NCI-H1436 (cell line): ENCODE results near the gene CDRT15.
A peak's percentile ranks its signal among the peaks of the same experiment; 100 is the strongest.
"Not testable (repeated sequence)": the region's sequence is repeated elsewhere in the genome, so short reads cannot be mapped to it uniquely, and the experiment has no call there.

Experiments
- DNase-seq: peaks from one replicate; lab custom pipeline; 2025; lab: John Stamatoyannopoulos, UW

The CDRT15 gene

DNA sequence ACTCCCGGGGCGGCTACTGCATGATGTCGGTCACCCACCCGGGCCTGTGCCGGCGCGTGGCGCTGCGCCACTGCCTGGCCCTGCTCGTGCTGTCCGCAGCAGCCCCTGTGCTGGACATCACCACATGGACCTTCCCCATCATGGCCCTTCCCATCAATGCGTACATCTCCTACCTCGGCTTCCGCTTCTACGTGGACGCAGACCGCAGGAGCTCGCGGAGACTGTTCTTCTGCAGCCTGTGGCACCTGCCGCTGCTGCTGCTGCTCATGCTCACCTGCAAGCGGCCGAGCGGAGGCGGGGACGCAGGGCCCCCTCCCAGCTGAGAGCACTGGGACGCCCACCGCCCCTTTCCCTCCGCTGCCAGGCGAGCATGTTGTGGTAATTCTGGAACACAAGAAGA lies 29.8 kb downstream of the CDRT15 start:
- no peak for DNase-seq

DNA sequence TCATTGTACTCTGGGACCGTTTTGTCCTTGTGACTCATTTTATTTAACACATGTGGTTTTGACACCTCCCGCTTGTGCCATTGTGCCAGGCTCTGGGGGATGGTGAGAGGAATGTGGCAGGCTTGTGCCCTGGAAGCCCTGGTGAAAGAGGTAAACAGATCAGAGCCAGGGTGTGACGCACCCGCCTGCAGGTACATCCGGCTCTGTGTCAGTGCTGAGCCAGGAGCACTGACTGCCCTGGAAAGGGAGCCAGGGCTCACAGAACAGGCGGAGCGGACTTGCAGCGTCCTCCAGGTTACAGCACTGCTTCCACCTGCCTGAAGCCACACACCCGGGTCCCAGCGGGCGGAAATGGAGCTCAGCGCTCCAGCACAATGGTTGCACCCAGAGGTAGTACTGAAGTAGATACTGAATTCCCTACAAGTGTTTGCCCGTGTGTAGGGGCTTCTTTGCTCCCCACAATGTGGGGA lies 30.6 kb downstream of the CDRT15 start:
- DNase-seq, result no peak

DNA sequence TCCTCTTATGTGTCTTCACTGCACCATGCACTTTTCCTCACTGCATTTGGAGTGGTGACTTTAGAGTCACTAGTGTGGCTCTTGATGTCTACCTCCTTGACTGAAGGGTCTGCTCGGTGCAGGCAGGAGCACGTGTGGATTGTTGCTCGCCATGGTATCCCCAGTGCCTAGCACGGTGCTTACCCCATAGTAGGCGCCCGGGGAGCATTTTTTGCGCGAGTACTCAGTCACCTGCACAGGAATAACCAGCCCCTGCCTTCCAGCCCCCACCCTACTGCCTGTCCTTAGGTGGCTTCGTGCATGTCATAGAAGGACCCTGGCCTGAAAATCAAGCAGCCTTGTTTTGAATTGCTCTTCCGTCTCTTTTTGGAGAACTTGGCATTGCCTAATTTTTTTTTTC lies 31.3 kb downstream of the CDRT15 start:
- DNase-seq, result no peak

GRCh38 chr17:14204546-14204945 lies 32.1 kb downstream of the CDRT15 start:
- no peak for DNase-seq

GRCh38 chr17:14204084-14204483 lies 32.6 kb downstream of the CDRT15 start:
- DNase-seq, result no peak

- DNase-seq, result no peak
These were observed 33.3 kb downstream of the CDRT15 start for GRCh38 chr17:14203388-14203787.

DNA sequence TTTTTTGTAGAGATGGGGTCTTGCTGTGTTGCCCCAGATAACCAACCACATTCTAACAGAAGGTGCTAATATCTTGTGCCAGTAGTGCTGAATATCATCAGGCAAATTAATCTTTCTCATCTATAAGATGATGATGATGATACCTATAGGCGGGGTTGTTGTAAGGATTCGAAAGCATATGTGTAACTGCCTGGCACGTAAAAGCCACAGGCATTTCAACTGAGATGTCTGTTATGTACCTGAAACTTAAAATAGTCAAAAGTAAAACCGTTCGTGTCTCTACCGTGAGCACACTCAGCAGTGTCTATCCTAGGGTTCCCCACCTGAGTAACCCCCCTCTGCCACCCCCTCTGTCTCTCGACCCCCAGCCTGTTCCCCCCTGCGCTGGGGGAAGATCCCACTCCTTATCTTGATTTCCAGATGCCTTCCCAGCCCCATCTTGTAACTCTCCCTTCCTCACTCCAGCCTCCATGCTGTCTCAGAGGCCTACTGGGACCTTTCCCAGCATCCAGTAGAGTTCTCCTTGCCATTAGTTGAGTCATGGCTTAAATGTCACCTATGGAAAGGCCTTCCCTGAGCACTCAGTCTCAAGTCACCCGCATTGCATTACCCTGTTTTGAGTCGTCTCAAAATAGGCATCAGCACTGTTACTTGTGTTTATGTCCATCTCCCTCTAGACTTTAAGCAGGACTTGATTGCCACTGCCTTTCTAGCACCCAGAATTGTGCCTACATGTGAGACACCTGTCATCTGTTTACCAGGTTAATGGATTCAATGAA lies 34.1 kb downstream of the CDRT15 start:
- DNase-seq, result no peak

- no peak for DNase-seq
These were observed 34.7 kb downstream of the CDRT15 start for GRCh38 chr17:14201988-14202380.

DNA sequence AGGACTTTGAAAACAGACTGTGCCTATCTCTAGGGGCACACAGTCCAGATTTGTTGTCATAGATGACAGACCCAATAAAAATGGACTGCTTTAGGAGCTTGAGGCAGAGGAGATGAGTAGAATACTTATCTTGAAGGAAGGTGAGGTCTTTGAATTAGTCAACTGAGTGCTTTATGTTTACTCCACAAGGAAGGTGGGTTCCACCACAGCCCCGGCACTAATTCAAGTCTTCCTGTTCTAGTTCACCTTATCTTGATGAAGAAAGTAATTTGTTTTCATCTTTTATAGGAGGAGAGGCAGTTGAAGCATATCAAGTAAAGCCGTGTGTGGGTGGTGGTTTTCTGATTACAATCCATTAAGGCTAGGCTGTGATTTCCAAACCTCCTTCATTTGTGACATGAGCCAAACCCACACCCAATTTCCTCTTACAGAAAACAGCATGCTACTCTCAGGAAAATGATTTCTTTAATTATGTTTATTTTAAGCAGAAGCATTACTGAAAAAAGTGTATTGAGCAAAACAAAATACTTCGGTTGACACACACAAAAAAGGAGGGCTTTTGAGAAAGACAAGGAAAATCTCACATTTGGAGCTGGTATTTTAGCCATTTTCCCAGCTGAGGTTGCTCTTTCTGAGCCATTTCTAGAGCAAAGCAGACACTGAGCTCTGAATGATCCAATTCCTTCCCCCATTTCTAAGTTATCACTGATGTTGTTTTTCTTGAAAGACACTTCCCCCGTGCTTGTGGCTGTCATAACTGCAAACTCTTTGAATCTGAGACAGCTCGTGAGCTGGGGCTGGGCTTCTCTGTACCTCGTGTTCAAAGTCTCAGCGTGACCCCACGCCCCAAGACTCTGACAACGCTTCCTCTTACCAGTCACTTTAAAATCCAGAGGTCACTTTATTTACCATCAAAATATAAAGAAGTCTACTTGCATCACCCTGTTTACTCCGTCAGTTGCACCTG lies 35.4 kb downstream of the CDRT15 start:
- DNase-seq, result no peak

- DNase-seq, result no peak
These were observed 36.3 kb downstream of the CDRT15 start for GRCh38 chr17:14200354-14200753.

GRCh38 chr17:14199601-14200000 lies 37.1 kb downstream of the CDRT15 start:
- DNase-seq, result no peak

DNA sequence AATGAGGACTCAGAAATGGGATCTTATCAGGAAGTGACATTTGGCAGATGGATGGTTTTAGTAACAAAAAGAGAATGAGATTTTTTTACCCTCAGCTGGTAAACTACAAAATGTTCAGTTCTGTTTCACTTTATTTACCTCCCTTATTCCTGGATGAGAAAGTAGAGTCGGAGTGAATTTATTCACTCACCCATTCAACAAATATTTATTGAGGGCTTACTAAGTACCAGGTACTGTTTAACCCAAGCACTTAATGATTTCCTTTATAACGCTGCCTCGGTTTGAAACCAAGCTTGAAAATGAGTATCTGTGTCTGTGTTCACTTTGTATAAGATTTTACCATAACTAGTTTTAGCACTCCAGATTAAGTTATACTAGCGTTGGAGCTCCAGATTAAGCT lies 38.1 kb downstream of the CDRT15 start:
- DNase-seq, result no peak

- peak; percentile 39 for DNase-seq
These were observed 38.6 kb downstream of the CDRT15 start for GRCh38 chr17:14198013-14198412.

DNA sequence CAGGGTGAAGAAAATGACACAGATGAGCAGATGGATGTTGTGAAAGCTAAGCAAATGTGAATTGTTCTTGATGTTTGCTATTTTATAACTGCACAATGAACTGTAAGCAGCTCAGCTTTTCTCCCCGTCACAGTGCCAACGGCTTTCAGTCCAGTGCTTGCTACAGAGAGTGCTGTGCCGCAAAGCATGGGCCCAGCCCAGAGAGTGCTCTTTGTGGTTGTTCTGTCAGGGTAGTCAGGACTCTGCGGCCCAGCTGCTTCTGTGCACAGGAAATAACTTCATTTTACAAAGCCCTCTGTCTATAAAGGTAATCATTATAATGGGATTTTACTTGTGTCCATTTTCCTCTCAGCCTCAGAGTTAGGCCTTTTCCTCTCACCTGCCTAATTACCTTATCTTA lies 39.1 kb downstream of the CDRT15 start:
- DNase-seq, result peak; percentile 25

GRCh38 chr17:14197057-14197456 lies 39.6 kb downstream of the CDRT15 start:
- no peak for DNase-seq

DNA sequence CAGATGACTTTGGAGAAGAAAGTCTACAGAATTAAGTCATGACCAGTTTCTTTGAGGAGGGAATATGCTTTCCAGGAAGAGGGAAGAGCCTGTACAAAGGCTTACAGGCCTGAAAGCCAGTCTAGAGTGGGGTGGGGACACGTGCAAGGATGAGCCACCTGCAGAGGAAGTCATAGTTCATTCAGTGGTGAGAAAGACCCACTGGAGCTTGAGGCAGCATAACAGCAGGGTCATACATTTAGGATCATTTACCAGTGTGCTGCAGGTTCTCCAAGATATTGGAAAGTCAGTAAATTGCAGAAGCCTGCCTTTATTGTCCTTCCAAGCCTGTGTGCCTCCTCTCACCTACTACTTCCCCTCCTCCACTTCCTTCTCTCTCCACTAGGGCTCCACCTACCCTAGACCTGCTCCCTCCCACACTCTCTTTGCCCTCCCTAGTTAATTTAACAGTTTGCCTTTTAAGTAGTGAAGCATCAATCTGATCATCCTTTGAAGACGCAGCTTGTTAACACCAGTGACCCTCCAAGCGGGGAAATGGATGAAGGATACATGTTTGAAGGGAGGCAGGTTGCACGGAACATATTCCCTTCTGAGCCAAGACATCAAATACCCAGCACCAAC lies 40.2 kb downstream of the CDRT15 start:
- no peak for DNase-seq

- DNase-seq, result not testable (repeated sequence)
These were observed 43.9 kb downstream of the CDRT15 start for GRCh38 chr17:14192636-14193344.

GRCh38 chr17:14192039-14192438 lies 44.6 kb downstream of the CDRT15 start:
- not testable (repeated sequence) for DNase-seq

DNA sequence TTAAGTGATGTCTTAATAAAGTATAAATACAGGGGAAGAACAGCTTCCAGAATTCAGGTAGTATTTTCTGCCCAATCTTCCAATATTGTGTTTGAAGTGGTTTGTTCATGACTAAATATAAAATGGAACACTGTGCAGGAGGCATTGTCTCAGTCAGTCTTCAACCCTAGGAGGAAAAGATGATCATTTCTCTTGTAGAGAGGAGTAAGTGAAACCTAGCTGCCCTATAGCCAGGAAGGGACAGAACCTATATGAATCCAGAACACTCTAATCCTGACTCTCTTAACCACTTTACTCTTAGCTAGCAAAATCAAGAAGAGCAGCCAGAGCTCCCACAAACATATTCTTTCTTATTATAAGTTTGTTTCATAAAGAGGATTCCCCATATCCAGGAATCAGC lies 45.2 kb downstream of the CDRT15 start:
- not testable (repeated sequence) for DNase-seq

GRCh38 chr17:14190774-14191173 lies 45.9 kb downstream of the CDRT15 start:
- DNase-seq, result not testable (repeated sequence)

- not testable (repeated sequence) for DNase-seq
These were observed 50.2 kb downstream of the CDRT15 start for GRCh38 chr17:14186443-14186842.
